ENCODE measurements around the gene UBL5.
"Not testable (repeated sequence)": the region's sequence is repeated elsewhere in the genome, so short reads cannot be mapped to it uniquely, and the experiment has no call there.

The UBL5 gene

GRCh38 chr19:9827289-9828238 is at the start of gene UBL5:
Gene UBL5 (plus strand): TSS chr19:9827918. CDS start chr19:9828338, 420 bp downstream.
- Histone ChIP-seq H3K9me3 (ENCODE audit: control insufficient read depth, insufficient read depth, low read depth, low read length) (no peaks in the 10 kb centered on the region), H3K27me3 (ENCODE audit: control insufficient read depth, insufficient read depth, low read length) (no peaks in the 10 kb centered on the region), H3K4me3 (ENCODE audit: low read depth, low read length) (peak within 1 kb of the TSS; percentile 97), H3K4me1 (ENCODE audit: control insufficient read depth, insufficient read depth, low read length) (0 out of 2 replicates have a peak, but pooled peaks cover 3% of the 10 kb centered on the region), H3K36me3 (ENCODE audit: control insufficient read depth, insufficient read depth, low read length) (peaks cover 16% of the 10 kb centered on the region), H3K9ac (ENCODE audit: low read length) (peak within 1 kb of the TSS; percentile 90), H3K27ac (ENCODE audit: low read depth, low read length) (peak within 1 kb of the TSS; percentile 61; the same call in 1 of the 2 replicates)

DNA sequence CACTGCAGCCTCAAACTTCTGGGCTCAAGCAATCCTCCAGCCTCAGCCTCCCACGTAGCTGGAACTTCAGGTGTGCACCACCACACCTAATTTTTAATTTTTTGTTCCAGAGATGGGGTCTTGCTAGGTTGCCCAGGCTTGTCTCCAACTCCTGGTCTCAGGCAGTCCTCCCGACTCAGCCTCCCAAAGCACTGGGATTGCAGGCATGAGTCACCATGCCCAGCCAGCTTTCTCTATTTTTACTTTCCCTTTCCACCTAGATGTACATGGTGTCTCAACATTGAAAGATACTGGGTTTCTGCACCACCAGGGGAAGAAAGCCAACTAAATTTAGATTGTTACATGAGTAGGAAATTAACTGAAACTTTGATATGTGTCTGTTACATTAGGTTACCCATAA is 45.4 kb upstream of the UBL5 start:
- H3K4me1 ChIP-seq (ENCODE audit: control insufficient read depth, insufficient read depth, low read length) = peaks cover 16% of the 10 kb centered on the region
- H3K27ac ChIP-seq (ENCODE audit: low read depth, low read length) = no peak overlapping the region
- no peak overlapping the region for H3K4me3 ChIP-seq (ENCODE audit: low read depth, low read length)
- H3K36me3 ChIP-seq (ENCODE audit: control insufficient read depth, insufficient read depth, low read length) = no peaks in the 10 kb centered on the region
- no peaks in the 10 kb centered on the region for H3K9me3 ChIP-seq (ENCODE audit: control insufficient read depth, insufficient read depth, low read depth, low read length)
- H3K27me3 ChIP-seq (ENCODE audit: control insufficient read depth, insufficient read depth, low read length) = no peaks in the 10 kb centered on the region
- H3K9ac ChIP-seq (ENCODE audit: low read length) = no peak overlapping the region

DNA sequence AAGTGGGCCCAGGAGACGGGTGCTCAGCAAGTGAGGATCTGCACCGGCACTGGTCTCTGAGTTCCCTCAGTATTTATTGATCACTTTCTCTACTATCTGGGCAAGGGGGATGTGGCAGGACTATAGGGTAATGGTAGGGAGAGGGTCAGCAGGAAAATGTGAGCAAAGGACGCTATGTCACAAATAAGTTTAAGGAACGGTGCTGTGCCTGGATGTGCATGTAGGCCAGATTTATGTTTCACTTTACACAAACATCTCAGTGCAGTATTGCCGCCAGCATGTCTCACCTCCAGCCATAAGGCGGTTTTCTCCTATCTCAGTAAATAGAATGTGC is 43.6 kb upstream of the UBL5 start:
- Histone ChIP-seq H3K9ac (ENCODE audit: low read length) (peak overlapping the region; percentile 84), H3K27ac (ENCODE audit: low read depth, low read length) (peak overlapping the region; percentile 30; the same call in 1 of the 2 replicates), H3K4me3 (ENCODE audit: low read depth, low read length) (peak overlapping the region; percentile 27; the same call in 1 of the 2 replicates), H3K4me1 (ENCODE audit: control insufficient read depth, insufficient read depth, low read length) (peaks cover 17% of the 10 kb centered on the region)
- not testable (repeated sequence) for H3K36me3 ChIP-seq (ENCODE audit: control insufficient read depth, insufficient read depth, low read length); H3K27me3 ChIP-seq (ENCODE audit: control insufficient read depth, insufficient read depth, low read length); H3K9me3 ChIP-seq (ENCODE audit: control insufficient read depth, insufficient read depth, low read depth, low read length)

DNA sequence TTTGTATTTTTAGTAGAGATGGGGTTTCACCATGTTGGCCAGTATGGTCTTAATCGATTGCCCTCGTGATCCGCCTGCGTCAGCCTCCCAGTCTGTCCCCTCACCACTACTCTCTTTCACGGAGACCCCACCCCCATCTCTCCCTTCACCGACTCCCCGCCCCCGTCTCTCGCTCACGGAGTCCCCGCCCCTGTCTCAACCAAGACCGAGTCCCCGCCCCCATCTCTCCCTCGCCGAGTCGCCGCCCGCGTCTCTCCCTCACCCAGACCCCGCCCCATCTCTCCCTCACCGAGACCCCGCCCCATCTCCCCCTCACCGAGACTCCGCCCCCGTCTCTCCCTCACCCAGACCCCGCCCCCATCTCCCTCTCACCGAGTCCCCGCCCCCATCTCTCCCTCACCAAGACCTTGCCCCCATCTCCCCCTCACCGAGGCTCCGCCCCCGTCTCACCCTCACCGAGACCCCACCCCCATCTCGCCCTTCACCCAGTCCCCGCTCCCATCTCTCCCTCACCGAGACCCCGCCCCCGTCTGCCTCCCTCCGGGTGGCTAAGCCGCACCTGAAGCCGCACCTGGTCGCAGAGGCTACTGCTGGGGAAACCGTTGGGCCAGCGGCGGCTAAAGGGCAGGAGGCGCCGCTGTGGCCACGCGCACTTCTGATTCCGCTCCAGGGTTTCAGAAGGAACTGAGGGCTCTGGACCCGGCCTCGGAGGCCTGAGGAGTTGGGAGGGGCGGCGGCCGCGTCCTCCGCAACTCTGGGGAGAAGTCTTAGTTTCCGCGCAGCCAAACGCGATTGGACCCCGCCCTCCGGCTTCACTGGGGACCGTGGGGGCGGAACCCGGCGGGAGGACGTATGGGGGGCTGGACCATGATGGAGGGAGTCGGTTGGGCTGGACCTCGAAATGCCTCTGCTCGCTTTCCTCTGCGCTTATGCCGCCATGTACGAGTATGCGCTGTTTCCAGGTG is 42.1 kb upstream of the UBL5 start:
- no peaks in the 10 kb centered on the region for H3K9me3 ChIP-seq (ENCODE audit: control insufficient read depth, insufficient read depth, low read depth, low read length)
- peaks cover 30% of the 10 kb centered on the region for H3K4me1 ChIP-seq (ENCODE audit: control insufficient read depth, insufficient read depth, low read length)
- no peaks in the 10 kb centered on the region for H3K27me3 ChIP-seq (ENCODE audit: control insufficient read depth, insufficient read depth, low read length)
- H3K27ac ChIP-seq (ENCODE audit: low read depth, low read length) = peak overlapping the region; percentile 83
- peak overlapping the region; percentile 78 for H3K4me3 ChIP-seq (ENCODE audit: low read depth, low read length)
- no peaks in the 10 kb centered on the region for H3K36me3 ChIP-seq (ENCODE audit: control insufficient read depth, insufficient read depth, low read length)
- H3K9ac ChIP-seq (ENCODE audit: low read length) = peak overlapping the region; percentile 84

DNA sequence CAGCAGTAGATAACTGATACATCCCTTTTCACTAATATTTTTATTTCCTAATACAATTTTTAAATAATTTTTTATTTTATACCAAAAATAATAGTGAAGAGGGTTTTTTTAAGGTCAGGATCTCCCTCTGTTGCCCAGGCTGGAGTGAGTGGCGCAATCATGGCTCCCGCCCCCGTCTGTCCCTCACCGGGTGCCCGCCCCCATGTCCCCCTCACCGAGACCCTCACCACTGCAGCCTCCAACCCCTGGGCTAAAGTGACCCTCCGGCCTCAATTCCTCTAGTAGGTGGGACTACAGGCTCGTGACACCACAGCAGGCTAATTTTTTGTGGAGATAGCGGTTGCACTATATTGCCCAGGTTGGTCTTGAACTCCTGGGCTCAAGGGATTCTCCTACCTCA is 41.4 kb upstream of the UBL5 start:
- Histone ChIP-seq H3K36me3 (ENCODE audit: control insufficient read depth, insufficient read depth, low read length) (no peaks in the 10 kb centered on the region), H3K4me1 (ENCODE audit: control insufficient read depth, insufficient read depth, low read length) (peaks cover 30% of the 10 kb centered on the region), H3K9me3 (ENCODE audit: control insufficient read depth, insufficient read depth, low read depth, low read length) (no peaks in the 10 kb centered on the region), H3K27me3 (ENCODE audit: control insufficient read depth, insufficient read depth, low read length) (no peaks in the 10 kb centered on the region), H3K4me3 (ENCODE audit: low read depth, low read length) (peak overlapping the region; percentile 78), H3K9ac (ENCODE audit: low read length) (no peak overlapping the region), H3K27ac (ENCODE audit: low read depth, low read length) (no peak overlapping the region)

DNA sequence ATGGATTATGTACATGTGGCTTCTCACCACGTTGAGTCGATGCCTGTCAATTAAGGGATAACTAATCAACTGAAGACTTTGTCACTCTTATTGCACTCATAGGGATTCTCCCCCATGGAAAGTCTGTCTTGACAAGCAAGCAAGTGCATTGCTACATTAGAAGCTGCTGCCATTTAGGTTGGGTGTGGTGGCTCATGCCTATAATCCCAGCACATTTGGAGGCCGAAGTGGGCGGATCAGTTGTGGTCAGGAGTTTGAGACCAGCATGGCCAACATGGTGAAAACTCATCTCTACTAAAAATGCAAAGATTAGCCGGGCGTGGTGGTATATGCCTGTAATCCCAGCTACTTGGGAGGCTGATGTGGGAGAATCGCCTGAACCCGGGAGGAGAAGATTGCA is 40.9 kb upstream of the UBL5 start:
- H3K9ac ChIP-seq (ENCODE audit: low read length) = no peak overlapping the region
- no peaks in the 10 kb centered on the region for H3K36me3 ChIP-seq (ENCODE audit: control insufficient read depth, insufficient read depth, low read length)
- H3K4me3 ChIP-seq (ENCODE audit: low read depth, low read length) = peak overlapping the region; percentile 78; the same call in 1 of the 2 replicates
- no peaks in the 10 kb centered on the region for H3K9me3 ChIP-seq (ENCODE audit: control insufficient read depth, insufficient read depth, low read depth, low read length)
- H3K27ac ChIP-seq (ENCODE audit: low read depth, low read length) = no peak overlapping the region
- H3K4me1 ChIP-seq (ENCODE audit: control insufficient read depth, insufficient read depth, low read length) = peaks cover 30% of the 10 kb centered on the region
- no peaks in the 10 kb centered on the region for H3K27me3 ChIP-seq (ENCODE audit: control insufficient read depth, insufficient read depth, low read length)

DNA sequence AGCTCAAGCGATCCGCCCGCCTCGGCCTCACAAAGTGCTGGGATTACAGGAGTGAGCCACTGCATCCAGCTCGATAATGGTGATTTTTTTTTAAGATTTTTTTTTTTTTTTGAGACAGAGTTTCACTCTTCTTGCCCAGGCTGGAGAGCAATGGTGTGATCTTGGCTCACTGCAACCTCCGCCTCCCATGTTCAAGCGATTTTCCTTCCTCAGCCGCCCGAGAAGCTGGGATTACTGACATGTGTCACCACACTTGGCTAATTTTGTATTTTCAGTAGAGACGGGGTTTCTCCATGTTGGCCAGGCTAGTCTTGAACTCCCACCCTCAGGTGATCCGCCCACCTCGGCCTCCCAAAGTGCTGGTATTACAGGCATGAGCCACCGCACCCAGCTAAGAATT is 39.1 kb upstream of the UBL5 start:
- H3K9ac ChIP-seq (ENCODE audit: low read length); H3K36me3 ChIP-seq (ENCODE audit: control insufficient read depth, insufficient read depth, low read length); H3K9me3 ChIP-seq (ENCODE audit: control insufficient read depth, insufficient read depth, low read depth, low read length); H3K27ac ChIP-seq (ENCODE audit: low read depth, low read length); H3K27me3 ChIP-seq (ENCODE audit: control insufficient read depth, insufficient read depth, low read length); H3K4me3 ChIP-seq (ENCODE audit: low read depth, low read length): not testable (repeated sequence)
- H3K4me1 ChIP-seq (ENCODE audit: control insufficient read depth, insufficient read depth, low read length) = peaks cover 34% of the 10 kb centered on the region

DNA sequence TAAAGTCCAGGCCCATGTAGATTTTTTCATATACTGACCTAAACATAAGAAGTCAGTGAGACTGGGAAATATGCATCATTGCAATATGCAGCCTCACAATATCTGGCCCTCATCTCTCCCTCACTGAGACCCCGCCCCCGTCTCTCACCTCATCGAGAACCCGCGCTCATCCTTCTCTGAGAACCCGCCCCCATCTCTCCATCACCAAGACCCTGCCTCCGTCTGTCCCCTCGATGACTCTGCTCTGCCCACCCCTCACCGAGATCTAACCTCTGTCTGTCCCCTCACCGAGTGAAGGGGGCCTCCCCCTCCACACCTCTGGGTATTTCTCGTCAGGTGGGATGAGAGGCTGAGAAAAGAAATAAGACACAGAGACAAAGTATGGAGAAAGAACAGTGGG is 38.7 kb upstream of the UBL5 start:
- Histone ChIP-seq H3K27ac (ENCODE audit: low read depth, low read length) (no peak overlapping the region), H3K4me3 (ENCODE audit: low read depth, low read length) (no peak overlapping the region), H3K36me3 (ENCODE audit: control insufficient read depth, insufficient read depth, low read length) (no peaks in the 10 kb centered on the region), H3K9me3 (ENCODE audit: control insufficient read depth, insufficient read depth, low read depth, low read length) (no peaks in the 10 kb centered on the region), H3K27me3 (ENCODE audit: control insufficient read depth, insufficient read depth, low read length) (no peaks in the 10 kb centered on the region), H3K4me1 (ENCODE audit: control insufficient read depth, insufficient read depth, low read length) (peaks cover 33% of the 10 kb centered on the region), H3K9ac (ENCODE audit: low read length) (peak overlapping the region; percentile 19)

DNA sequence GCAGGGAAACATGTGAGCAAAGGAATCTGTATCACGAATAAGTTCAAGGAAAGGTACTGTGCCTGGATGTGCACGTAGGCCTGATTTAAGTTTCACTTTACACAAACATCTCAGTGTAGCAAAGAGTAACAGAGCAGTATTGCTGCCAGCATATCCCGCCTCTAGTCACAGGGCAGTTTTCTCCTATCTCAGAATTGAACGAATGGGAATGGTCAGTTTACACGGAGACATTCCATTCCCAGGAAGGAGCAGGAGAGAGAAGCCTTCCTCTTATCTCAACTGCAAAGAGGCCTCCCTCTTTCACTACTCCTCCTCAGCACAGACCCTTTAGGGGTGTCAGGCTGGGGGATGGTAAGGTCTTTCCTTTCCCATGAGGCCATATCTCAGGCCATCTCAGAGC is 38.1 kb upstream of the UBL5 start:
- H3K4me3 ChIP-seq (ENCODE audit: low read depth, low read length); H3K9me3 ChIP-seq (ENCODE audit: control insufficient read depth, insufficient read depth, low read depth, low read length); H3K36me3 ChIP-seq (ENCODE audit: control insufficient read depth, insufficient read depth, low read length); H3K27me3 ChIP-seq (ENCODE audit: control insufficient read depth, insufficient read depth, low read length); H3K27ac ChIP-seq (ENCODE audit: low read depth, low read length): not testable (repeated sequence)
- peaks cover 28% of the 10 kb centered on the region for H3K4me1 ChIP-seq (ENCODE audit: control insufficient read depth, insufficient read depth, low read length)
- peak overlapping the region; percentile 19 for H3K9ac ChIP-seq (ENCODE audit: low read length)

DNA sequence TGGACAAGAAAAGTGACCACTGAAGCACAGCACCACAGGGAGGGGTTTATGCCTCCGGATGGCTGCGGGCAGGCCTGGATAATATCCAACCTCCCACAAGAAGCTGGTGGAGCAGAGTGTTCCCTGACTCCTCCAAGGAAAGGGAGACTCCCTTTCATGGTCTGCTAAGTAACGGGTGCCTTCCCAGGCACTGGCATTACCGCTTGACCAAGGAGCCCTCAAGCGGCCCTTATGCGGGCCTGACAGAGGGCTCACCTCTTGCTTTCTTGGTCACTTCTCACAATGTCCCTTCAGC is 36.7 kb upstream of the UBL5 start:
- not testable (repeated sequence) for H3K27me3 ChIP-seq (ENCODE audit: control insufficient read depth, insufficient read depth, low read length); H3K27ac ChIP-seq (ENCODE audit: low read depth, low read length); H3K36me3 ChIP-seq (ENCODE audit: control insufficient read depth, insufficient read depth, low read length); H3K9me3 ChIP-seq (ENCODE audit: control insufficient read depth, insufficient read depth, low read depth, low read length); H3K9ac ChIP-seq (ENCODE audit: low read length)
- peaks cover 24% of the 10 kb centered on the region for H3K4me1 ChIP-seq (ENCODE audit: control insufficient read depth, insufficient read depth, low read length)
- H3K4me3 ChIP-seq (ENCODE audit: low read depth, low read length) = peak overlapping the region; percentile 32; the same call in 1 of the 2 replicates

All from HUES6 (cell line).